ENCODE results near the gene PJA1. TPM values are rescaled to one million over a fixed set of nuclear protein-coding genes. Genes with fewer than 3 reads are reported as not detected.

PJA1 gene
- total RNA-seq, 2 donors from 2014 or later: 18.7 to 20.2 TPM

- Mint-ChIP-seq H3K27me3 (peaks cover 26% of the 10 kb centered on the region), H3K4me1 (no peaks in the 10 kb centered on the region), H3K4me3 (no peak overlapping the region), H3K27ac (no peak overlapping the region), H3K36me3 (ENCODE audit: low read depth) (peaks cover 5% of the 10 kb centered on the region)
- H3K9me3 ChIP-seq (ENCODE audit: control insufficient read depth, low read length, poor library complexity, severe bottlenecking): no peaks in the 10 kb centered on the region
- DNase-seq: no peak
- ATAC-seq: no peak
These were observed 34.8 kb downstream of the PJA1 start for GRCh38 chrX:69130439-69130838.

DNA sequence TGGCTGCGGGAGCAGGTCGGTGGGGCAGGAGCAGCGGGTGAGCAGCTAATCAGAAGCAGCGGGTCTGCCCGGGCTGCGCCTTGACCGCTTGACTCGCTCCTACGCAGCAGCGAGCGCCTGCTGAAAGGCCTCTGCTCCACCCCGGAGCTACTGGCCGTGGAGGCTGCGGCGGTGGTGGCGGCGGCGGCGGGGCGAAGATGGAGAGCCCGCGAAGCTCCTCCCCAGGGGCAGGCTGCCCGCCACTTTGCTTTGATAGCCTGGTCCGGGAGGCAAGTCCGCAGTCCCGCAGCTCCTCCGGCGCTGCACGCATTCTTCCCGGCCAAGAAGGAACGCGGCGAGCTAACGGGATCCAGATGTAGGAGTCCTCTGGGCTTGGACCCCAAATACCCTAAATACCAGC, 36.7 kb downstream of the PJA1 start:
- H3K27ac Mint-ChIP-seq: no peak overlapping the region
- no peak overlapping the region for H3K4me3 Mint-ChIP-seq

DNA sequence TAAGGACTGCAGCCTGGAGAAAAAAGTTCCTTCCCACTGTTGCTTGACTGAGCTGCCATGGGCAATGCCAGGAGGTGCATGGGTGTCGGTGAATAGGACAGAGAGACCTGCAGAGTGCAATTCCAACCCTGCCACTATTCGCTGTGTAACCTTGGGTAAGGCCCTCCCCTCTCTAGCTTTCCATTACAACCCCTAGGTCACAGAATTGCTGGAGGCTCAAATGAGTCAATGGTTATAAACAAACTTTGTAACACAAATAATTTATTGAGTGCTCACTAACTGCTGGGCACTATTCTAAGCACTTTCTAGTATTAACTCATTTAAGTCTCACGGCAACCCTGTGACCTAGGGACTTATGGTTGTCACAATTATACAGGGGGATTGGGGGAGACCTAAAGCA, 37.8 kb downstream of the PJA1 start:
- DNase-seq: no peak
- peaks cover 14% of the 10 kb centered on the region for H3K27me3 Mint-ChIP-seq
- no peak overlapping the region for H3K27ac Mint-ChIP-seq

More for the DNA sequence above, 36.7 kb downstream of the PJA1 start:
- no peaks in the 10 kb centered on the region for H3K9me3 ChIP-seq (ENCODE audit: control insufficient read depth, low read length, poor library complexity, severe bottlenecking)
- Mint-ChIP-seq H3K36me3 (ENCODE audit: low read depth) (peaks cover 3% of the 10 kb centered on the region), H3K4me1 (no peaks in the 10 kb centered on the region), H3K27me3 (peaks cover 19% of the 10 kb centered on the region)
- ATAC-seq: no peak
- DNase-seq: no peak

GRCh38 chrX:69126642-69127041, 38.6 kb downstream of the PJA1 start:
- ATAC-seq (no peak), DNase-seq (no peak)
- H3K27ac Mint-ChIP-seq: no peak overlapping the region
- H3K27me3 Mint-ChIP-seq: peaks cover 12% of the 10 kb centered on the region
- no peaks in the 10 kb centered on the region for H3K9me3 ChIP-seq (ENCODE audit: control insufficient read depth, low read length, poor library complexity, severe bottlenecking)
- no peaks in the 10 kb centered on the region for H3K36me3 Mint-ChIP-seq (ENCODE audit: low read depth)
- no peak overlapping the region for H3K4me3 Mint-ChIP-seq
- H3K4me1 Mint-ChIP-seq: no peaks in the 10 kb centered on the region

More for the DNA sequence above, 37.8 kb downstream of the PJA1 start:
- no peak overlapping the region for H3K4me3 Mint-ChIP-seq
- H3K9me3 ChIP-seq (ENCODE audit: control insufficient read depth, low read length, poor library complexity, severe bottlenecking): no peaks in the 10 kb centered on the region
- H3K36me3 Mint-ChIP-seq (ENCODE audit: low read depth): no peaks in the 10 kb centered on the region
- no peaks in the 10 kb centered on the region for H3K4me1 Mint-ChIP-seq
- ATAC-seq: no peak

DNA sequence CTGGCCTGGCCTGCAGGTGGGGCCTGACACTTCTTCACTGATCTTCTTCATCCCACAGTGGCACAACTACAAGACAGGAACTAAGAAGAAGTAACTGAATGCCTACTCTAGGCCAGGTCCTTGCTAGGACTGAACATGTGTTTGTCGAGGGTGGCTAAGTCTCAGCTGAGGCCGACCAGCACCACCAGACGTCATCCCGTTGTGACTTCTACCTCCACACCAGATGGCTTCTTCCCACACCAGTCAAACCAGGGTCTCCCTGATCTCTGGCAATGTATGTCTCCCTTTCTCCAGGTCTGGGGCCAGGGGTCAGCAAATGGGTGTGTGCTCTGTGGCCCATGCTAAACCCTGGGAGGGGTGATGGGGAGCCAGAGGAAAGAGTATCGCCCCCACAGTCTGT, 40.2 kb downstream of the PJA1 start:
- no peak overlapping the region for H3K4me3 Mint-ChIP-seq
- ATAC-seq (no peak), DNase-seq (no peak)
- no peaks in the 10 kb centered on the region for H3K36me3 Mint-ChIP-seq (ENCODE audit: low read depth)
- H3K4me1 Mint-ChIP-seq: no peaks in the 10 kb centered on the region
- H3K9me3 ChIP-seq (ENCODE audit: control insufficient read depth, low read length, poor library complexity, severe bottlenecking): no peaks in the 10 kb centered on the region
- H3K27ac Mint-ChIP-seq: no peak overlapping the region
- peaks cover 6% of the 10 kb centered on the region for H3K27me3 Mint-ChIP-seq

DNA sequence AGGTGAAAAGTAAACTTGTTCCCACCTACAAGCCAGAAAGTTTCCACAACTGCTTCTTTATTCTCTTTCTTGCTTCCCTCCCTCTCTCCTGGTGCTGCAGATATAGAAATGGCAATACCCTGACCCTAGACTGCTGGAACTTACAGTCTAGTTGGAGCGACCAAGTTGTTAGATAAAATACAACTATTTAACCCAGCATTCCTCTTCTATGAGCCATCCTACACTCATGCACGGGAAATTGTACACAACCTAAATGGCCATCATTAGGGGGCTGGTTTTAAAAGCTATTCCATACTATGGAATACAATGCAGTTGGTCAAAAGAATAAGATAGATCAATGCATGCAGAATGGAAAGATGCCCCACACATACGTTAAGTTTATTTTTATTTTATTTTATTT, 41.1 kb downstream of the PJA1 start:
- H3K27me3 Mint-ChIP-seq: peaks cover 6% of the 10 kb centered on the region
- no peak for DNase-seq
- ATAC-seq: no peak
- no peaks in the 10 kb centered on the region for H3K4me1 Mint-ChIP-seq
- H3K27ac Mint-ChIP-seq: no peak overlapping the region
- H3K36me3 Mint-ChIP-seq (ENCODE audit: low read depth): no peaks in the 10 kb centered on the region
- no peaks in the 10 kb centered on the region for H3K9me3 ChIP-seq (ENCODE audit: control insufficient read depth, low read length, poor library complexity, severe bottlenecking)
- H3K4me3 Mint-ChIP-seq: no peak overlapping the region

DNA sequence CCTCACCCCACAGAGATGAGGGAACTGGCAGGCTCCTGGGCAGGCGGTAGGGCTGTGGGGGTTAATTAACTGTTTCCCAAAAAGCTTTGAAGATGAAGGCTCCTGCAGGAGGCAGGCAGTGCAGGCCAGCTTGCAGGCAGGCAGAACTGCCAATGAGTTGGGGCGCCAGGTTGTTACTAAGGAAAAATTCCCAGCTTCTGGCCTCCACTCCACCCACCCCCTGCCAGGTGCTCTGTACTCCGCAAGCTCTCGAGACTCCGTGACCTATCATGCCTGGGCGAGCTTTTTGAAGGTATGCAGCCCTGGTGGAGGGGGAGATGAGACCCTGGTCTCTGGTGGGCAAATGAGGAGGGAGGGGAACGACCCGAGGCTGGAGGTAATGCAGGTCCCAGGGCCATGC, 41.8 kb downstream of the PJA1 start:
- no peak overlapping the region for H3K4me3 Mint-ChIP-seq
- no peaks in the 10 kb centered on the region for H3K4me1 Mint-ChIP-seq
- ATAC-seq: no peak
- DNase-seq: no peak
- H3K27me3 Mint-ChIP-seq: peaks cover 6% of the 10 kb centered on the region
- no peaks in the 10 kb centered on the region for H3K9me3 ChIP-seq (ENCODE audit: control insufficient read depth, low read length, poor library complexity, severe bottlenecking)
- H3K27ac Mint-ChIP-seq: no peak overlapping the region
- no peaks in the 10 kb centered on the region for H3K36me3 Mint-ChIP-seq (ENCODE audit: low read depth)

GRCh38 chrX:69121321-69122000, 43.8 kb downstream of the PJA1 start:
- no peak for ATAC-seq
- H3K4me3 Mint-ChIP-seq: no peak overlapping the region
- no peak for DNase-seq
- H3K36me3 Mint-ChIP-seq (ENCODE audit: low read depth): no peaks in the 10 kb centered on the region
- H3K9me3 ChIP-seq (ENCODE audit: control insufficient read depth, low read length, poor library complexity, severe bottlenecking): no peaks in the 10 kb centered on the region
- H3K4me1 Mint-ChIP-seq: no peaks in the 10 kb centered on the region
- no peak overlapping the region for H3K27ac Mint-ChIP-seq
- no peaks in the 10 kb centered on the region for H3K27me3 Mint-ChIP-seq

GRCh38 chrX:69120476-69120875, 44.8 kb downstream of the PJA1 start:
- no peaks in the 10 kb centered on the region for H3K4me1 Mint-ChIP-seq
- H3K9me3 ChIP-seq (ENCODE audit: control insufficient read depth, low read length, poor library complexity, severe bottlenecking): no peaks in the 10 kb centered on the region
- no peaks in the 10 kb centered on the region for H3K27me3 Mint-ChIP-seq
- ATAC-seq (no peak), DNase-seq (no peak)
- H3K27ac Mint-ChIP-seq: no peak overlapping the region
- H3K4me3 Mint-ChIP-seq: no peak overlapping the region
- no peaks in the 10 kb centered on the region for H3K36me3 Mint-ChIP-seq (ENCODE audit: low read depth)

DNA sequence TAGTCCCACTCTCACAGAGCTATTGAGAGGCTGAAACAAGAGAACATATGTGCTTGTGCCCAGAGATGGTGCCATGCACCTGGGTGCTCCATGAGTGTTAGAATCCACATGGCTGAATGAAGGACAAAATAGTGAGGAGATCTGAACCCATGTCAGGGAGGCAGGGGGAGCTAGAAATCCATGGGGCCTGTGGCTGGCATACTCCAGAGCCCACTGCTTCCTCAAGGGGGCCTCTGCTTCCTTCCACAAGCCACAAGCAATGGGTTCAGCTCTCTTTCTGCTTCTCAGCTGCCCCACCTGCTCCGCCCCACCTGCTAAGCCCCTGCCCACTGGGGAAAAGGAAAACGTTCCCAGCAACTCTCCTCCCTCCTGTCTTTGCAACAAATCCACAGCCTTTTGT, 46.1 kb downstream of the PJA1 start:
- ATAC-seq: no peak
- Mint-ChIP-seq H3K27ac (no peak overlapping the region), H3K27me3 (no peaks in the 10 kb centered on the region), H3K36me3 (ENCODE audit: low read depth) (no peaks in the 10 kb centered on the region), H3K4me3 (no peak overlapping the region), H3K4me1 (no peaks in the 10 kb centered on the region)
- no peaks in the 10 kb centered on the region for H3K9me3 ChIP-seq (ENCODE audit: control insufficient read depth, low read length, poor library complexity, severe bottlenecking)
- no peak for DNase-seq

- H3K9me3 ChIP-seq (ENCODE audit: control insufficient read depth, low read length, poor library complexity, severe bottlenecking): no peaks in the 10 kb centered on the region
- DNase-seq (no peak), ATAC-seq (no peak)
- H3K27ac Mint-ChIP-seq: no peak overlapping the region
- H3K27me3 Mint-ChIP-seq: no peaks in the 10 kb centered on the region
- no peaks in the 10 kb centered on the region for H3K36me3 Mint-ChIP-seq (ENCODE audit: low read depth)
- H3K4me3 Mint-ChIP-seq: no peak overlapping the region
- no peaks in the 10 kb centered on the region for H3K4me1 Mint-ChIP-seq
These were observed 47.3 kb downstream of the PJA1 start for GRCh38 chrX:69117876-69118526.

GRCh38 chrX:69116077-69116476, 49.2 kb downstream of the PJA1 start:
- H3K4me3 Mint-ChIP-seq: no peak overlapping the region
- DNase-seq: no peak
- H3K36me3 Mint-ChIP-seq (ENCODE audit: low read depth): no peaks in the 10 kb centered on the region
- no peak for ATAC-seq
- no peaks in the 10 kb centered on the region for H3K27me3 Mint-ChIP-seq
- H3K4me1 Mint-ChIP-seq: no peaks in the 10 kb centered on the region
- no peaks in the 10 kb centered on the region for H3K9me3 ChIP-seq (ENCODE audit: control insufficient read depth, low read length, poor library complexity, severe bottlenecking)
- H3K27ac Mint-ChIP-seq: no peak overlapping the region

DNA sequence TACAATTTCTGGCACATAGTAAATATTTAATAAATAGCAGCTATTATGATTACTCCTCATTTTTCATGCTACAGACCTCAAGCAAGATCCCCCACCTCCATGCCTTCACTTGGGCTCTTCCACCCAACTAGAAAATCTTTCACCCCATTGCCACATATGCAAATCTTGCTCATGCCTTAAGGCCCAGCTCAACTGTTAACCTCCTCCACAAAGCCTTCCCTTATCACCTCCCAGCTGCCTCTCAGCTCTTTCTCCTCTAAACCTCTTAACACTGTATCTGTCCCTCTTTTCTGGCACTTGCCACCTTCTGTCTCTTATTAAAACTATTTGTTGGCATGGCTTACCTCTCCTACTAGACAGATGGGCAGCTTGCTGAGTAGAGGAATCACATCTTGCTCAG, 51.5 kb downstream of the PJA1 start:
- no peaks in the 10 kb centered on the region for H3K4me1 Mint-ChIP-seq
- H3K36me3 Mint-ChIP-seq (ENCODE audit: low read depth): no peaks in the 10 kb centered on the region
- ATAC-seq: no peak
- H3K27ac Mint-ChIP-seq: no peak overlapping the region
- H3K4me3 Mint-ChIP-seq: no peak overlapping the region
- H3K27me3 Mint-ChIP-seq: peaks cover 5% of the 10 kb centered on the region
- no peaks in the 10 kb centered on the region for H3K9me3 ChIP-seq (ENCODE audit: control insufficient read depth, low read length, poor library complexity, severe bottlenecking)
- DNase-seq: no peak

Data from T-helper 17 cell (primary cell).